Hepatocyte (in vitro differentiated cells): ENCODE results near the gene ZNF682.

Experiments used
- CTCF ChIP-seq: fragments of 200-600 bp; sonication (generic); IDR thresholded peaks from 2 replicates; pipeline ENCODE4 v1.5.1; 2016; ENCODE audit warnings: antibody characterized with exemption, mild to moderate bottlenecking; ENCODE audit not compliant: poor library complexity
- EZH2 ChIP-seq: fragments of 200-600 bp; sonication (generic); IDR thresholded peaks from 2 replicates; pipeline ENCODE4 v1.6.1; 2016; ENCODE audit warnings: antibody characterized with exemption, mild to moderate bottlenecking, borderline replicate concordance

DNA sequence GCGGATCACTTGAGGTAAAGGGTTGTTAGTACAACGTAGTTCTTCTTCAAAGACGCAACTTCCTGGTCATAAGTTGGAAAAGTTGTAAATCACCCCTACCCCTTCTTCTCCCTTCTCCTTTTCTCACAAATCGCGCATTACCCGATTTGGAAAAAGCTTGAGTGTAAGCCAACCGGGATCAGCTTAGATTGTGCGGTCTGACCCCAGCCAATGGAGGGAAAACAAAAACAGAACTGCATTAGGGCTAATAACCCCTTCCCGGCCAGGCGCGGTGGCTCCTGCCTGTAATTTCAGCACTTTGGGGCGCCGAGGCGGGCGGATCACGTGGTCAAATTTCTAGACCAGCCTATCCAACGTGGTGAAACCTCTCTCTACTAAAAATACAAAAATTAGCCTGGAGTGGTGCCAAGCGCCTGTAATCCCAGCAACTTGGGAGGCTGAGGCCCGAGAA lies 39.3 kb upstream of the ZNF682 start:
- TF ChIP-seq CTCF = no peak
- no peak for TF ChIP-seq EZH2
